GM10847 (cell line): Measurements from ENCODE around the gene CCHCR1.

ENCODE experiments used
- POLR2A ChIP-seq: IDR thresholded peaks from 2 replicates; pipeline ENCODE4 v1.6.1; 2011; ENCODE audit not compliant: insufficient read length; ENCODE audit errors: extremely low read depth

The CCHCR1 gene

GRCh38 chr6:31178143-31179041, 20.8 kb upstream of the CCHCR1 start:
- TF ChIP-seq POLR2A: no peak

- TF ChIP-seq POLR2A: no peak
Observed at GRCh38 chr6:31175971-31176370, 18.4 kb upstream of the CCHCR1 start.

GRCh38 chr6:31174378-31174777, 16.8 kb upstream of the CCHCR1 start:
- no peak for TF ChIP-seq POLR2A

- TF ChIP-seq POLR2A: no peak
Observed at GRCh38 chr6:31173406-31173805, 15.8 kb upstream of the CCHCR1 start.

GRCh38 chr6:31172973-31173384, 15.4 kb upstream of the CCHCR1 start:
- no peak for TF ChIP-seq POLR2A

- TF ChIP-seq POLR2A: no peak
Observed at GRCh38 chr6:31171931-31172905, 14.6 kb upstream of the CCHCR1 start.

GRCh38 chr6:31170987-31171671, 13.5 kb upstream of the CCHCR1 start:
- no peak for TF ChIP-seq POLR2A

GRCh38 chr6:31170600-31170881, 12.9 kb upstream of the CCHCR1 start, which contains the start of gene POU5F1:
Gene POU5F1, minus strand, starts transcription at chr6:31170682. Its CDS starts 62 bp downstream, at chr6:31170620.
- no peak for TF ChIP-seq POLR2A

GRCh38 chr6:31169123-31169857, 11.7 kb upstream of the CCHCR1 start:
- no peak for TF ChIP-seq POLR2A

- TF ChIP-seq POLR2A: no peak
Observed at GRCh38 chr6:31168606-31169005, 11.0 kb upstream of the CCHCR1 start.

GRCh38 chr6:31165986-31166385, 8.4 kb upstream of the CCHCR1 start:
- no peak for TF ChIP-seq POLR2A

- no peak for TF ChIP-seq POLR2A
Observed at GRCh38 chr6:31163922-31164321, 6.3 kb upstream of the CCHCR1 start.

- no peak for TF ChIP-seq POLR2A
Observed at GRCh38 chr6:31162463-31163165, 5.0 kb upstream of the CCHCR1 start.
